SK-N-SH (cell line): Measurements from ENCODE around the gene QSOX1. TPM values are rescaled to one million over a fixed set of nuclear protein-coding genes. Genes with fewer than 3 reads are reported as not detected.

Experiments used
- CTCF ChIA-PET: fragments of 300-600, 350-600 bp; formaldehyde crosslinking; extraction: SDS; loops from one replicate; lab custom pipeline; 2021; lab: Yijun Ruan, JAX
- POLR2A ChIA-PET: fragments of 350-600 bp; sonication (Branson Sonifier 250); formaldehyde crosslinking; extraction: SDS; loops from one replicate; lab custom pipeline; 2020; ENCODE audit warnings: antibody characterized with exemption, inconsistent platforms; lab: Yijun Ruan, JAX
- DNase-seq: peaks from one replicate; pipeline ENCODE4 v3.0.0; 2012
- H2AFZ ChIP-seq: fragments of 200-600 bp; sonication (generic); 2 replicates; pipeline ENCODE4 v1.8.1; 2016; ENCODE audit warnings: antibody characterized with exemption, mild to moderate bottlenecking, low read depth
- H3F3A ChIP-seq: fragments of 200-600 bp; sonication (generic); replicated peaks from 2 replicates; pipeline ENCODE3; 2016; ENCODE audit warnings: antibody characterized with exemption, mild to moderate bottlenecking; ENCODE audit not compliant: insufficient read depth
- H3K27ac ChIP-seq, 2 experiments: fragments of 200-500 bp in 1 of 2; fragments of 200-600 bp in 1 of 2; sonication (Bioruptor generic) in 1 of 2; sonication (generic), shearing (Covaris generic) in 1 of 2; 2 replicates each; pipeline versions ENCODE4 v1.5.1 to v1.6.1; 2014 to 2016; ENCODE audit warnings: low read depth in 2 of 2, inconsistent platforms in 1 of 2, low read length in 1 of 2, mild to moderate bottlenecking in 1 of 2, mixed read lengths in 1 of 2
- H3K27me3 ChIP-seq: fragments of 200-600 bp; sonication (generic), shearing (Covaris generic); 2 replicates; pipeline ENCODE4 v1.6.1; 2016; ENCODE audit warnings: mixed run types; ENCODE audit not compliant: insufficient read depth
- H3K36me3 ChIP-seq, 2 experiments: fragments of 200-500 bp in 1 of 2; fragments of 200-600 bp in 1 of 2; sonication (Bioruptor generic) in 1 of 2; sonication (generic) in 1 of 2; replicated peaks in 1 of 2; 2 replicates each; pipeline versions ENCODE3 to v1.5.1; 2014 to 2016; ENCODE audit warnings: low read length in 1 of 2, mild to moderate bottlenecking in 1 of 2; ENCODE audit not compliant: insufficient read depth in 2 of 2, control insufficient read depth in 1 of 2
- H3K4me1 ChIP-seq, 2 experiments: fragments of 200-500 bp in 1 of 2; fragments of 200-600 bp in 1 of 2; sonication (Bioruptor generic) in 1 of 2; sonication (generic), shearing (Covaris generic) in 1 of 2; 2 replicates each; pipeline versions ENCODE4 v1.5.1 to v1.6.1; 2014 to 2016; ENCODE audit warnings: low read depth in 1 of 2, low read length in 1 of 2, mixed run types in 1 of 2; ENCODE audit not compliant: insufficient read depth in 2 of 2, control insufficient read depth in 1 of 2
- H3K4me2 ChIP-seq: fragments of 200-600 bp; sonication (generic), shearing (Covaris generic); 2 replicates; pipeline ENCODE4 v1.6.1; 2017; ENCODE audit warnings: mixed run types
- H3K4me3 ChIP-seq, 2 experiments: fragments of 200-500 bp in 1 of 2; fragments of 200-600 bp in 1 of 2; sonication (Bioruptor generic) in 1 of 2; sonication (generic), shearing (Covaris generic) in 1 of 2; 2 replicates each; pipeline versions ENCODE4 v1.5.1 to v1.8.1; 2014 to 2016; ENCODE audit warnings: low read depth in 2 of 2, inconsistent platforms in 1 of 2, low read length in 1 of 2, mild to moderate bottlenecking in 1 of 2, mixed read lengths in 1 of 2, moderate library complexity in 1 of 2
- H3K79me2 ChIP-seq: fragments of 200-600 bp; sonication (generic); 2 replicates; pipeline ENCODE4 v1.8.1; 2017; ENCODE audit warnings: mild to moderate bottlenecking; ENCODE audit not compliant: insufficient read depth
- H3K9ac ChIP-seq: fragments of 200-600 bp; sonication (generic); 2 replicates; pipeline ENCODE4 v1.6.1; 2017; ENCODE audit warnings: mixed run types
- H3K9me2 ChIP-seq: fragments of 200-600 bp; sonication (generic); 2 replicates; pipeline ENCODE4 v1.6.1; 2017; ENCODE audit warnings: mixed run types
- H3K9me3 ChIP-seq: fragments of 200-600 bp; sonication (generic); 2 replicates; pipeline ENCODE4 v1.6.1; 2017; ENCODE audit warnings: mixed run types, mild to moderate bottlenecking, moderate library complexity
- H4K20me1 ChIP-seq: fragments of 200-600 bp; sonication (generic); 2 replicates; pipeline ENCODE4 v1.6.1; 2017; ENCODE audit warnings: mild to moderate bottlenecking, mixed run types; ENCODE audit not compliant: insufficient read depth
- CTCF ChIP-seq: fragments of 200-600 bp; sonication (generic); IDR thresholded peaks from 2 replicates; pipeline ENCODE4 v1.6.1; 2017; ENCODE audit warnings: antibody characterized with exemption, mild to moderate bottlenecking, moderate library complexity
- ELF1 ChIP-seq: IDR thresholded peaks from 2 replicates; pipeline ENCODE4 v1.4.0; 2012
- FOSL2 ChIP-seq: IDR thresholded peaks from 2 replicates; pipeline ENCODE4 v1.4.0; 2012; ENCODE audit warnings: low read depth, mild to moderate bottlenecking, moderate library complexity, borderline replicate concordance
- GABPA ChIP-seq: IDR thresholded peaks from 2 replicates; pipeline ENCODE4 v1.4.0; 2012; ENCODE audit warnings: low read depth, mild to moderate bottlenecking
- GATA2 ChIP-seq: sonication (generic); formaldehyde crosslinking; IDR thresholded peaks from 2 replicates; pipeline ENCODE4 v1.5.0; 2020; ENCODE audit warnings: mild to moderate bottlenecking, missing genetic modification reagents
- JUND ChIP-seq: IDR thresholded peaks from 2 replicates; pipeline ENCODE4 v1.4.0; 2012
- MAX ChIP-seq: IDR thresholded peaks from 2 replicates; pipeline ENCODE4 v1.4.0; 2012; ENCODE audit warnings: low read depth
- NRF1 ChIP-seq: IDR thresholded peaks from 2 replicates; pipeline ENCODE4 v1.6.1; 2012; ENCODE audit warnings: low read depth, mild to moderate bottlenecking, low read length
- PBX3 ChIP-seq: IDR thresholded peaks from 2 replicates; pipeline ENCODE4; 2012
- RAD21 ChIP-seq: IDR thresholded peaks from 2 replicates; pipeline ENCODE4 v1.6.1; 2012; ENCODE audit warnings: mild to moderate bottlenecking, low read length
- RCOR1 ChIP-seq: fragments of 150-350 bp; IDR thresholded peaks from 2 replicates; pipeline ENCODE4 v1.6.1; 2017; ENCODE audit warnings: antibody characterized with exemption, low read length
- REST ChIP-seq: IDR thresholded peaks from 2 replicates; pipeline ENCODE4 v1.6.1; 2012; ENCODE audit warnings: mild to moderate bottlenecking, low read depth, low read length, moderate library complexity
- ZBTB33 ChIP-seq: IDR thresholded peaks from 2 replicates; pipeline ENCODE4 v1.4.0; 2012; ENCODE audit warnings: low read depth, borderline replicate concordance
- WGBS: methylation state at CpG from one replicate; pipeline ENCODE4 v1.1.6; 2017; ENCODE audit warnings: low lambda C conversion rate; 5-methylcytosine and 5-hydroxymethylcytosine counted together
- polyA plus RNA-seq, 3 experiments: library from polyadenylated mRNA; depleted of rRNA; stranded (reverse); fragments of >200 nt; gene quantifications; 2 replicates each; pipeline ENCODE4 v1.2.3, GENCODE V29; 2012

Gene QSOX1
- polyA plus RNA-seq, 1 of the 3 experiments (the other 2 are of a cell fraction) = 359 TPM

GRCh38 chr1:180195916-180196315 lies 41.2 kb downstream of the QSOX1 start:
- no peak for TF ChIP-seq GABPA
- TF ChIP-seq NRF1 = no peak
- TF ChIP-seq REST = no peak
- no peak for TF ChIP-seq FOSL2
- no peak for TF ChIP-seq RAD21
- TF ChIP-seq RCOR1 = no peak
- TF ChIP-seq MAX = no peak
- no peak for TF ChIP-seq CTCF
- TF ChIP-seq ELF1 = no peak
- Histone ChIP-seq H4K20me1 (no peaks in the 10 kb centered on the region), H3K27me3 (no peaks in the 10 kb centered on the region), H3F3A (no peaks in the 10 kb centered on the region), H3K9me3 (no peaks in the 10 kb centered on the region), H3K79me2 (no peaks in the 10 kb centered on the region), H3K9me2 (no peaks in the 10 kb centered on the region), H3K9ac (no peak overlapping the region), H3K4me1 (no peaks in the 10 kb centered on the region; a peak in 1 of 4 replicates), H3K27ac (no peak overlapping the region), H3K4me2 (no peak overlapping the region), H3K4me3 (no peak overlapping the region), H2AFZ (no peak overlapping the region), H3K36me3 (peaks cover 0 to 51% of the 10 kb centered on the region in 2 experiments)
- WGBS = 99% methylated on average over 7 of the region's 9 CpGs
- POLR2A ChIA-PET = no interaction called here
- DNase-seq = no peak
- CTCF ChIA-PET = interaction anchor here (0.7 to 3.9 kb wide), 6 partner anchors 8 to 612 kb away, joined by 3 to 18 read pairs (median 3); no protein-coding TSS in a partner anchor

GRCh38 chr1:180196436-180197003 lies 41.9 kb downstream of the QSOX1 start:
- no peaks in the 10 kb centered on the region for H4K20me1 ChIP-seq
- H3K9ac ChIP-seq = no peak overlapping the region
- WGBS = no CpG with 5 or more reads among the region's 17 CpGs
- no peaks in the 10 kb centered on the region for H3K79me2 ChIP-seq
- ChIA-PET CTCF (interaction anchor here (0.7 to 3.9 kb wide), 7 partner anchors 8 to 612 kb away, joined by 3 to 18 read pairs (median 3); no protein-coding TSS in a partner anchor), POLR2A (no interaction called here)
- H3K36me3 ChIP-seq = peaks cover 0 to 46% of the 10 kb centered on the region in 2 experiments
- H2AFZ ChIP-seq = no peak overlapping the region
- TF ChIP-seq JUND (no peak), ZBTB33 (no peak), GATA2 (CRISPR knock-in tag) (no peak), MAX (no peak), PBX3 (no peak), RCOR1 (no peak)
- H3K9me2 ChIP-seq = no peaks in the 10 kb centered on the region
- H3K4me2 ChIP-seq = no peak overlapping the region
- H3F3A ChIP-seq = no peaks in the 10 kb centered on the region
- H3K9me3 ChIP-seq = no peaks in the 10 kb centered on the region
- H3K4me3 ChIP-seq = no peak overlapping the region
- no peaks in the 10 kb centered on the region; a peak in 1 of 4 replicates for H3K4me1 ChIP-seq
- H3K27me3 ChIP-seq = no peaks in the 10 kb centered on the region
- no peak overlapping the region for H3K27ac ChIP-seq
- no peak for DNase-seq
